IMR-90 (cell line): Measurements from ENCODE around the gene KIF5C.

Source experiments
- BHLHE40 ChIP-seq: fragments of 150-350 bp; IDR thresholded peaks from 2 replicates; pipeline ENCODE4 v1.6.1; 2016; ENCODE audit warnings: mild to moderate bottlenecking, low read depth, low read length
- POLR2A ChIP-seq: IDR thresholded peaks from 2 replicates; pipeline ENCODE4 v1.6.1; 2012; ENCODE audit warnings: mild to moderate bottlenecking, low read depth, low read length

- TF ChIP-seq POLR2A (no peak), BHLHE40 (no peak)
These were observed 133.4 kb downstream of the KIF5C start for GRCh38 chr2:149008381-149008780.
